Occipital lobe (tissue), 2 donors: Measurements from ENCODE around the gene GRM6. TPM values are rescaled to one million over a fixed set of nuclear protein-coding genes. Genes with fewer than 3 reads are reported as not detected.

Experiments
- DNase-seq: peaks from one replicate; lab custom pipeline; 2025; lab: John Stamatoyannopoulos, UW
- total RNA-seq: library from RNA; depleted of rRNA; stranded (reverse); fragments of >200 nt; gene quantifications from one replicate; pipeline ENCODE4 v1.2.3, GENCODE V29; 2014

GRM6 gene
- total RNA-seq, 1 donor from 2014 or later, result 0.16 TPM

- DNase-seq, result no peak
Measured at GRCh38 chr5:178984145-178985072, 10.7 kb downstream of the GRM6 start.

GRCh38 chr5:178983728-178984127 is 11.4 kb downstream of the GRM6 start:
- no peak for DNase-seq

GRCh38 chr5:178982941-178983340 is 12.2 kb downstream of the GRM6 start:
- no peak for DNase-seq

GRCh38 chr5:178981381-178981780 is 13.7 kb downstream of the GRM6 start:
- no peak for DNase-seq

- DNase-seq, result no peak
Measured at GRCh38 chr5:178965465-178966055, 29.6 kb downstream of the GRM6 start.

- DNase-seq, result no peak
Measured at GRCh38 chr5:178941361-178941760, 53.8 kb downstream of the GRM6 start.

- DNase-seq, result peak; percentile 95
Measured at GRCh38 chr5:178940569-178941360, 54.4 kb downstream of the GRM6 start, which contains the start of gene ZNF454. TSS of gene ZNF454 (plus strand) at chr5:178941198. CDS start at chr5:178942792, 1,594 bp downstream.

GRCh38 chr5:178931846-178932760 is 63.0 kb downstream of the GRM6 start:
- no peak for DNase-seq

Other genes with a start within 250 kb of the GRM6 start
- 34.9 TPM for gene ZNF354B, start 135.4 kb downstream of the GRM6 start, total RNA-seq
- gene ZFP2, start 99.4 kb downstream of the GRM6 start, total RNA-seq, result 9.4 TPM
- 9.8 TPM for gene ZNF454, start 54.1 kb downstream of the GRM6 start, total RNA-seq
- 18.1 TPM for gene ZNF879, start 28.5 kb upstream of the GRM6 start, total RNA-seq
- gene ZNF354C, start 65.1 kb upstream of the GRM6 start, total RNA-seq, result 59.6 TPM